DND-41 (cell line): ENCODE data around the gene NTF4.

ENCODE experiments used
- ATAC-seq: fragments of 200-7000 bp; cut with Tn5 transposase; 3 replicates; pipeline ENCODE4 v1.9.1; 2021; ENCODE audit warnings: low read depth; ENCODE audit not compliant: insufficient read depth
- DNase-seq: peaks from one replicate; pipeline ENCODE4 v3.0.0-alpha.2; 2020
- H2AFZ ChIP-seq: 2 replicates; pipeline ENCODE4 v1.6.0; 2012; ENCODE audit warnings: low read depth, low read length
- H3K27ac ChIP-seq: 2 replicates; pipeline ENCODE4 v1.5.1; 2012; ENCODE audit warnings: low read length, inconsistent platforms
- H3K27me3 ChIP-seq: fragments of 200-600 bp; sonication (generic); 2 replicates; pipeline ENCODE4 v1.6.0; 2012; ENCODE audit warnings: low read length, mild to moderate bottlenecking, inconsistent platforms; ENCODE audit not compliant: insufficient read depth, poor library complexity
- H3K36me3 ChIP-seq: 2 replicates; pipeline ENCODE4 v1.5.1; 2012; ENCODE audit warnings: low read length, inconsistent platforms; ENCODE audit not compliant: insufficient read depth
- H3K4me1 ChIP-seq: 2 replicates; pipeline ENCODE4 v1.5.1; 2012; ENCODE audit warnings: mild to moderate bottlenecking, low read length; ENCODE audit not compliant: insufficient read depth
- H3K4me2 ChIP-seq: 2 replicates; pipeline ENCODE4 v1.6.0; 2012; ENCODE audit warnings: mild to moderate bottlenecking, moderate library complexity, low read length, inconsistent platforms; ENCODE audit not compliant: insufficient read depth
- H3K4me3 ChIP-seq, 2 experiments: fragments of 200-600 bp in 1 of 2; shearing (Covaris generic) in 1 of 2; 2 replicates each; pipeline ENCODE4 v1.5.1; 2012 to 2016; ENCODE audit warnings: inconsistent platforms in 2 of 2, low read length in 2 of 2, mild to moderate bottlenecking in 2 of 2, low read depth in 1 of 2, moderate library complexity in 1 of 2
- H3K79me2 ChIP-seq: 2 replicates; pipeline ENCODE4 v1.6.0; 2012; ENCODE audit warnings: low read length, inconsistent platforms; ENCODE audit not compliant: insufficient read depth
- H3K9ac ChIP-seq: 2 replicates; pipeline ENCODE4 v1.6.0; 2012; ENCODE audit warnings: low read depth, mild to moderate bottlenecking, inconsistent platforms, low read length, moderate library complexity
- H3K9me3 ChIP-seq: 2 replicates; pipeline ENCODE4 v1.5.1; 2012; ENCODE audit warnings: low read length, moderate library complexity, mild to moderate bottlenecking, inconsistent platforms; ENCODE audit not compliant: insufficient read depth, severe bottlenecking
- H4K20me1 ChIP-seq: 2 replicates; pipeline ENCODE4 v1.6.0; 2012; ENCODE audit warnings: low read length; ENCODE audit not compliant: insufficient read depth
- CTCF ChIP-seq: IDR thresholded peaks from 2 replicates; pipeline ENCODE4 v1.5.1; 2012; ENCODE audit warnings: borderline replicate concordance, low read length, moderate library complexity, mild to moderate bottlenecking; ENCODE audit not compliant: poor library complexity, severe bottlenecking; ENCODE audit errors: extremely low read depth
- EZH2 ChIP-seq: IDR thresholded peaks from 3 replicates; pipeline ENCODE4 v1.6.1; 2012; ENCODE audit warnings: borderline replicate concordance, low read depth, mild to moderate bottlenecking, moderate library complexity, low read length, inconsistent platforms; ENCODE audit not compliant: severe bottlenecking

NTF4 gene

GRCh38 chr19:49085020-49085867 is 20.6 kb upstream of the NTF4 start, which contains the start of gene SNRNP70:
Gene SNRNP70, plus strand, starts transcription at chr19:49085451. Its CDS starts 964 bp downstream, at chr19:49086415.
- H3K4me3 ChIP-seq: peak within 1 kb of the TSS; percentile 53 to 76
- peak; percentile 91 for ATAC-seq

DNA sequence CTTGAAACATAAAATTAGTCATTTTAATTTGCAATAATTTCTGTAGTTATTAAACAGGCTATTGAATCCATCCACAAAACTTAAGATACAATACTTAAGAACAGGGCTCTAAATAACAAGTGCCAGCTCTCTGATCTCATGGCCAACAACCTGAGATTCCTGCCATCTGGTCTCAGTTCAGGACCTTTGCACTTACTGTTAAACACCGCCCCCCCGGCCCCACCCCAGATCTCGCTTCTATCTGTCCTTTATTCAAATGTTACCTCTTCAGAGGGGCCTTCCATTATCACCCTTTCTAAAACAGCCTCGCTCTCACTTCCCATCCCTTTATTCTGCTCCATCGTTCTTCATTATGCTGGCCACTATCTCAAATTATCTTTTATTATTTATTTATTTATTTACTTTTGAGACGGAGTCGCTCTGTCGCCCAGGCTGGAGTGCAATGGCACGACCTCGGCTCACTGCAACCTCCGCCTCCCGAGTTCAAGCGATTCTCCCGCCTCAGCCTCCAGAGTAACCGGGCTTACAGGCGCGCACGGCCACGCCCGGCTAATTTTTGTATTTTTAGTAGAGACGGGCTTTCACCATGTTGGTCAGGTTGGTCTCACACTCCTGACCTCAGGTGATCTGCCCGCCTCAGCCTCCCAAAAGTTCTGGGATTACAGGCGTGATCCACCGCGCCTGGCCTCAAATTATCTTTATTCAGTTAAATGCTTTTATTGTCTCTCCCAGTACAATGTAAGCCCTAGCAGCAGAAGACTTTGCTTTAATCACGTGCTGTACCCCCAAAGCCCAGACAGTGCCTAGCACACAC is 19.8 kb upstream of the NTF4 start:
- H3K36me3 ChIP-seq: peaks cover 32% of the 10 kb centered on the region
- H4K20me1 ChIP-seq: peaks cover 35% of the 10 kb centered on the region
- H3K27ac ChIP-seq: peak overlapping the region; percentile 78
- TF ChIP-seq EZH2: no peak
- ATAC-seq: no peak
- peak overlapping the region; percentile 71 for H2AFZ ChIP-seq
- H3K9ac ChIP-seq: peak overlapping the region; percentile 82
- peaks cover 36% of the 10 kb centered on the region for H3K4me1 ChIP-seq
- peak overlapping the region; percentile 1 to 76; a peak in 3 of 4 replicates for H3K4me3 ChIP-seq
- H3K27me3 ChIP-seq: no peaks in the 10 kb centered on the region
- H3K9me3 ChIP-seq: no peaks in the 10 kb centered on the region
- no peak for DNase-seq
- H3K4me2 ChIP-seq: peak overlapping the region; percentile 66
- H3K79me2 ChIP-seq: peaks cover 44% of the 10 kb centered on the region

More at GRCh38 chr19:49085020-49085867, 20.6 kb upstream of the NTF4 start, which contains the start of gene SNRNP70:
- peak within 1 kb of the TSS; percentile 78 for H3K27ac ChIP-seq
- peaks cover 36% of the 10 kb centered on the region for H3K4me1 ChIP-seq
- H2AFZ ChIP-seq: peak within 1 kb of the TSS; percentile 73
- TF ChIP-seq CTCF (no peak), EZH2 (no peak)
- H3K79me2 ChIP-seq: peaks cover 51% of the 10 kb centered on the region
- peak within 1 kb of the TSS; percentile 82 for H3K9ac ChIP-seq
- DNase-seq: peak; percentile 100
- H3K4me2 ChIP-seq: peak within 1 kb of the TSS; percentile 96
- H3K36me3 ChIP-seq: peaks cover 40% of the 10 kb centered on the region
- H4K20me1 ChIP-seq: peaks cover 41% of the 10 kb centered on the region
- no peaks in the 10 kb centered on the region for H3K9me3 ChIP-seq
- H3K27me3 ChIP-seq: no peaks in the 10 kb centered on the region

DNA sequence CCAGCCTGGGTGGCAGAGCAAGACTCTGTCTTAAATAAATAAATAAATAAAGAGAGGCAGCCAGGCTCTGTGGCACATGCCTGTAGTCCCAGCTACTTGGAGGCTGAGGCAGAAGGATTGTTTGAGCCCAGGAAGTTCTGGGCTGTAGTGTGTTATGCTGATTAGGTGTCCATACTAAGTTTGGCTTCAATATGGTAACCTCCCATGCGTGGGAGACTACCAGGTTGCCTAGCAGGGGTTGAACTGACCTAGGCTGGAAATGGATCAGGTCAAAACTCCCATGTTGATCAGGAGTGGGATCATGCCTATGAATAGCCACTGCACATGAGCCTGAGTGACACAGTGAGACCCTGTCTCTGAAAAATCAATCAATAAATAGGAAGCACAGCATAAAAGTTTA is 16.7 kb upstream of the NTF4 start:
- H3K4me1 ChIP-seq: peaks cover 11% of the 10 kb centered on the region
- H3K9me3 ChIP-seq: no peaks in the 10 kb centered on the region
- TF ChIP-seq CTCF (no peak), EZH2 (no peak)
- DNase-seq: no peak
- H2AFZ ChIP-seq: 0 out of 2 replicates have a peak overlapping the region, but pooled peaks have one; percentile 31
- no peak overlapping the region for H3K27ac ChIP-seq
- H3K4me3 ChIP-seq: no peak overlapping the region
- H3K9ac ChIP-seq: no peak overlapping the region
- peaks cover 7% of the 10 kb centered on the region for H4K20me1 ChIP-seq
- H3K36me3 ChIP-seq: peaks cover 4% of the 10 kb centered on the region
- no peaks in the 10 kb centered on the region for H3K27me3 ChIP-seq
- peaks cover 14% of the 10 kb centered on the region for H3K79me2 ChIP-seq
- no peak overlapping the region for H3K4me2 ChIP-seq
- no peak for ATAC-seq
